ENCODE data around the gene SNX3.

Gene SNX3

DNA sequence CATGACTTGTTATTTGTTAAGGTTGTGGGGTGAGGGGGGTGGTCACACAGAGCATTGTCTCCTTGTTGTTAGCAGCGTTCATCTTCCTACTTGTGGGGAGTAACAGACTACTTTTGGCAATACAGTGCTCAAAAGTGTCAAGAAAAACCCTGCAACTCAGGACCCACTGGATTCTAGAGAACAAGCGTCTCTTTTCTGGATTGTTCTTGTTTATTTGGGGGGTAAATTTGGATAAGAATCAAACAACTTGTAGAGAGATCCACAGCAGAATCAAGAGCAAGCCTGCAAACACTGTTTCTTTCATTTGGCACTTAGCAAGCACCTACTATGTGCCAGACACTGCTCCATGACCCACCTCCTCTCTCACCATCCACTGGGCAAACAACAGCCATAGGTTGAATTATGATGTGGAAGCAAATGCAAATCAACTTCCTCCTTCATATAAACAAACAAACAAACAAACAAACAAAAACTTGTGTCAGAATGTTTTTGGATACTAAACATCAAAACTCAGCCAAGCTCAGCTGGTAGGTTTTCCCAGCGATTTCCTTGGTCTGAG lies 99.0 kb downstream of the SNX3 start:
- TF ChIP-seq, protein P1, sequence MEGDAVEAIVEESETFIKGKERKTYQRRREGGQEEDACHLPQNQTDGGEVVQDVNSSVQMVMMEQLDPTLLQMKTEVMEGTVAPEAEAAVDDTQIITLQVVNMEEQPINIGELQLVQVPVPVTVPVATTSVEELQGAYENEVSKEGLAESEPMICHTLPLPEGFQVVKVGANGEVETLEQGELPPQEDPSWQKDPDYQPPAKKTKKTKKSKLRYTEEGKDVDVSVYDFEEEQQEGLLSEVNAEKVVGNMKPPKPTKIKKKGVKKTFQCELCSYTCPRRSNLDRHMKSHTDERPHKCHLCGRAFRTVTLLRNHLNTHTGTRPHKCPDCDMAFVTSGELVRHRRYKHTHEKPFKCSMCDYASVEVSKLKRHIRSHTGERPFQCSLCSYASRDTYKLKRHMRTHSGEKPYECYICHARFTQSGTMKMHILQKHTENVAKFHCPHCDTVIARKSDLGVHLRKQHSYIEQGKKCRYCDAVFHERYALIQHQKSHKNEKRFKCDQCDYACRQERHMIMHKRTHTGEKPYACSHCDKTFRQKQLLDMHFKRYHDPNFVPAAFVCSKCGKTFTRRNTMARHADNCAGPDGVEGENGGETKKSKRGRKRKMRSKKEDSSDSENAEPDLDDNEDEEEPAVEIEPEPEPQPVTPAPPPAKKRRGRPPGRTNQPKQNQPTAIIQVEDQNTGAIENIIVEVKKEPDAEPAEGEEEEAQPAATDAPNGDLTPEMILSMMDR (IDR thresholded peaks at IDR 0.05) = no peak
- intact Hi-C loops (cut with DNase I; ENCODE audit: low total_unique reads) = no loop called here
- no peak overlapping the region for H3K27ac ChIP-seq
- H3K4me1 ChIP-seq = peaks cover 7 to 48% (median 37%) of the 10 kb centered on the region in 4 donors
- H3K4me3 ChIP-seq = no peak overlapping the region
- no peaks in the 10 kb centered on the region for H3K9me3 ChIP-seq
- H3K36me3 ChIP-seq = no peaks in the 10 kb centered on the region
- no peak for DNase-seq
- peaks cover 3 to 98% of the 10 kb centered on the region in 2 donors for H3K27me3 ChIP-seq
